K562 (cell line): ENCODE data around the gene FIZ1. TPM values are rescaled to one million over a fixed set of nuclear protein-coding genes. Genes with fewer than 3 reads are reported as not detected.

Experiments
- ASH1L ChIP-seq: fragments of 450-650 bp; IDR thresholded peaks from 2 replicates; pipeline ENCODE4 v1.6.1; 2018; ENCODE audit warnings: borderline replicate concordance, mild to moderate bottlenecking, low read depth; ENCODE audit not compliant: partially characterized antibody
- BCL6 ChIP-seq: fragments of 250-450 bp; sonication (Bioruptor Pico); IDR thresholded peaks from 2 replicates; pipeline ENCODE4 v1.4.0; 2020
- DIDO1 ChIP-seq: fragments of 450-650 bp; IDR thresholded peaks from 2 replicates; pipeline ENCODE4 v1.6.1; 2016; ENCODE audit warnings: low read depth, missing biosample characterization, missing genetic modification characterization
- DMBX1 ChIP-seq: fragments of 250-450 bp; sonication (Bioruptor Pico); IDR thresholded peaks from 2 replicates; pipeline ENCODE4 v1.8.0; 2022; ENCODE audit warnings: inconsistent platforms, mild to moderate bottlenecking, moderate library complexity, borderline replicate concordance
- EWSR1 ChIP-seq: fragments of 450-650 bp; IDR thresholded peaks from 2 replicates; pipeline ENCODE4 v1.6.1; 2018; ENCODE audit warnings: borderline replicate concordance, mild to moderate bottlenecking, low read depth, moderate library complexity; ENCODE audit not compliant: partially characterized antibody
- FOXA1 ChIP-seq: fragments of 450-650 bp; IDR thresholded peaks from 2 replicates; pipeline ENCODE4 v1.6.1; 2016; ENCODE audit warnings: mild to moderate bottlenecking, borderline replicate concordance
- NFIX ChIP-seq: fragments of 250-450 bp; sonication (Bioruptor Pico); IDR thresholded peaks from 2 replicates; pipeline ENCODE4 v1.4.0; 2020; ENCODE audit warnings: low read depth, mild to moderate bottlenecking, moderate library complexity
- RFX7 ChIP-seq: fragments of 250-450 bp; sonication (Bioruptor Pico); IDR thresholded peaks from 2 replicates; pipeline ENCODE4 v1.5.1; 2021; ENCODE audit warnings: mild to moderate bottlenecking
- SMARCB1 ChIP-seq: IDR thresholded peaks from 2 replicates; pipeline ENCODE4 v1.6.1; 2011; ENCODE audit warnings: improper control_type of control experiment, low read depth; ENCODE audit not compliant: insufficient read length
- SRSF9 ChIP-seq: fragments of 200-400 bp; formaldehyde crosslinking; IDR thresholded peaks from 2 replicates; pipeline ENCODE4 v1.6.1; 2017; ENCODE audit warnings: low read depth, low read length, borderline replicate concordance
- polyA plus RNA-seq, 8 experiments: library from polyadenylated mRNA; depleted of rRNA in 4 of 8; stranded (reverse) in 5 of 8; unstranded in 3 of 8; fragments of >200 nt; fragmentation: Nextera tagmentation in 2 of 8; fragmentation: Illumina TruSeq in 1 of 8; extraction: Ambion mirVana in 2 of 8; extraction: Trizol in 1 of 8; gene quantifications; 2 replicates each; pipeline versions ENCODE4 v1.2.1 to v1.2.3, GENCODE V29; 2011 to 2014; ENCODE audit warnings: inconsistent platforms in 1 of 8, missing spikeins in 1 of 8
- total RNA-seq, 7 experiments: library from RNA; depleted of rRNA in 6 of 7; stranded (reverse); fragments of >200 nt in 6 of 7; fragmentation: Illumina TruSeq in 2 of 7; extraction: Trizol in 2 of 7; gene quantifications; 2 replicates each; pipeline versions ENCODE4 v1.2.1 to v1.2.3, GENCODE V29; 2011 to 2021; ENCODE audit warnings: low replicate concordance in 1 of 7
- TF ChIP-seq, protein P1 (sequence below): sonication (generic); formaldehyde crosslinking; IDR thresholded peaks from 2 replicates; pipeline ENCODE4 v1.9.0; 2022; ENCODE audit warnings: mild to moderate bottlenecking, missing genetic modification reagents
- TF ChIP-seq, protein P2 (sequence below): sonication (generic); formaldehyde crosslinking; IDR thresholded peaks from 2 replicates; pipeline ENCODE4 v1.8.0; 2022; ENCODE audit warnings: mild to moderate bottlenecking, missing genetic modification reagents, borderline replicate concordance
- TF ChIP-seq, protein P3 (sequence below): sonication (generic); formaldehyde crosslinking; IDR thresholded peaks from 2 replicates; pipeline ENCODE4 v1.8.0; 2022; ENCODE audit warnings: mild to moderate bottlenecking, missing genetic modification reagents
- TF ChIP-seq, protein P4 (sequence below): sonication (generic); formaldehyde crosslinking; IDR thresholded peaks from 2 replicates; pipeline ENCODE4 v1.8.1; 2023; ENCODE audit warnings: missing genetic modification reagents, mild to moderate bottlenecking, borderline replicate concordance
- TF ChIP-seq, protein P5 (sequence below), 2 experiments: fragments of 250-450 bp in 1 of 2; fragments of 450-650 bp in 1 of 2; sonication (Bioruptor Pico) in 1 of 2; IDR thresholded peaks; 2 replicates each; pipeline versions ENCODE4 v1.6.1 to v1.8.0; 2016 to 2021; ENCODE audit warnings: mild to moderate bottlenecking in 2 of 2, moderate library complexity in 2 of 2, missing compliant biosample characterization in 1 of 2, missing genetic modification characterization in 1 of 2
- TF ChIP-seq, protein P6 (sequence below): fragments of 250-450 bp; sonication (Bioruptor Pico); IDR thresholded peaks from 2 replicates; pipeline ENCODE4 v1.8.0; 2022; ENCODE audit warnings: inconsistent platforms, mild to moderate bottlenecking, moderate library complexity, borderline replicate concordance

FIZ1 gene
- total and polyA plus RNA-seq, 9 of the 15 experiments (the other 6 are each of a cell fraction or from before 2014, with no cell fraction given) = 0.79 to 17.5 (median 5.5) TPM

DNA sequence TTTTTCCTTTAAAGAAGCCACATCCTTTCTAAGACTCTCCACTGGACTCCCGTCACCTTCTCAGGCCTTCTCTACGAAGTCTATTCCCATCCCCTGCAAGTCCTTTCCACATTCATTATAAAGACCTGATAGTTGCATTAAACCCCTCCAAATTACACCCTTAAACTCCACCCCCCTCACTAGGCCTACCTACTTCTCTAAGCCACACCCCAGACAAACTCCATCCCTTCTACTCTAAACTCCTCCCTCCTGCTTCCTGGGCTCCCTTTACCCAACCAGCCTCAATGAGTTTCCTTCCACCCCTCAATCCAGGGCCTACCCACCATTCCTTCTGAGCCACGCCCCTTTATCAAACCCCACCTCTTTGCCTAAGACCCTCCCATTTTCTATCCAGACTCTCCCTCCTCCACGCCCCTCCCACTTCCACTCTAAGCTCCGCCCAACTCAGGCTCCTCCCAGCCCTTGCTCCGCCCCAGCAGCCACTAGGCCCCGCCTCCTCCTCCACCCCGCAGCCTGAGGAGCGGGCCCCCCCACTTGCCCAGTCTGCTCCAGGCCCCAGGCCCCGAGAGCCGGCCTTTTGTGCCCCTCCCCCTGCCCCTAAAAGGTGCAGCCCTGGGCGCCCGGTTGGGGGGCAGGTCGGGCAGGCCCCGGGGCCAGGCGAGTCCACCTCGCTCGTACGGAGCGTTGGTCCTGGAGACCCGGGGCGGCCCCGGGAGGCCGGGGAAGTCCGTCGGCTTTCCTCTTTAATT, 424 bp downstream of the FIZ1 start (continued):
- TF ChIP-seq BCL6 = no peak
- TF ChIP-seq SMARCB1 = no peak
- no peak for TF ChIP-seq DIDO1 (tag)
- TF ChIP-seq, protein P1, sequence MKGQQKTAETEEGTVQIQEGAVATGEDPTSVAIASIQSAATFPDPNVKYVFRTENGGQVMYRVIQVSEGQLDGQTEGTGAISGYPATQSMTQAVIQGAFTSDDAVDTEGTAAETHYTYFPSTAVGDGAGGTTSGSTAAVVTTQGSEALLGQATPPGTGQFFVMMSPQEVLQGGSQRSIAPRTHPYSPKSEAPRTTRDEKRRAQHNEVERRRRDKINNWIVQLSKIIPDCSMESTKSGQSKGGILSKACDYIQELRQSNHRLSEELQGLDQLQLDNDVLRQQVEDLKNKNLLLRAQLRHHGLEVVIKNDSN (CRISPR knock-in tag) = no peak
- no peak for TF ChIP-seq SRSF9
- no peak for TF ChIP-seq DMBX1
- TF ChIP-seq RFX7 (CRISPR knock-in tag) = no peak
- no peak for TF ChIP-seq NFIX (CRISPR knock-in tag)
- TF ChIP-seq, protein P2, sequence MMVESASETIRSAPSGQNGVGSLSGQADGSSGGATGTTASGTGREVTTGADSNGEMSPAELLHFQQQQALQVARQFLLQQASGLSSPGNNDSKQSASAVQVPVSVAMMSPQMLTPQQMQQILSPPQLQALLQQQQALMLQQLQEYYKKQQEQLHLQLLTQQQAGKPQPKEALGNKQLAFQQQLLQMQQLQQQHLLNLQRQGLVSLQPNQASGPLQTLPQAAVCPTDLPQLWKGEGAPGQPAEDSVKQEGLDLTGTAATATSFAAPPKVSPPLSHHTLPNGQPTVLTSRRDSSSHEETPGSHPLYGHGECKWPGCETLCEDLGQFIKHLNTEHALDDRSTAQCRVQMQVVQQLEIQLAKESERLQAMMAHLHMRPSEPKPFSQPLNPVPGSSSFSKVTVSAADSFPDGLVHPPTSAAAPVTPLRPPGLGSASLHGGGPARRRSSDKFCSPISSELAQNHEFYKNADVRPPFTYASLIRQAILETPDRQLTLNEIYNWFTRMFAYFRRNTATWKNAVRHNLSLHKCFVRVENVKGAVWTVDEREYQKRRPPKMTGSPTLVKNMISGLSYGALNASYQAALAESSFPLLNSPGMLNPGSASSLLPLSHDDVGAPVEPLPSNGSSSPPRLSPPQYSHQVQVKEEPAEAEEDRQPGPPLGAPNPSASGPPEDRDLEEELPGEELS (CRISPR knock-in tag) = no peak
- TF ChIP-seq, protein P3, sequence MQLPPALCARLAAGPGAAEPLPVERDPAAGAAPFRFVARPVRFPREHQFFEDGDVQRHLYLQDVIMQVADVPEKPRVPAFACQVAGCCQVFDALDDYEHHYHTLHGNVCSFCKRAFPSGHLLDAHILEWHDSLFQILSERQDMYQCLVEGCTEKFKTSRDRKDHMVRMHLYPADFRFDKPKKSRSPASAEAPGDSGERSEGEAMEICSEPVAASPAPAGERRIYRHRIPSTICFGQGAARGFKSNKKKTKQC (CRISPR knock-in tag) = no peak
- no peak for TF ChIP-seq ASH1L
- TF ChIP-seq, protein P4, sequence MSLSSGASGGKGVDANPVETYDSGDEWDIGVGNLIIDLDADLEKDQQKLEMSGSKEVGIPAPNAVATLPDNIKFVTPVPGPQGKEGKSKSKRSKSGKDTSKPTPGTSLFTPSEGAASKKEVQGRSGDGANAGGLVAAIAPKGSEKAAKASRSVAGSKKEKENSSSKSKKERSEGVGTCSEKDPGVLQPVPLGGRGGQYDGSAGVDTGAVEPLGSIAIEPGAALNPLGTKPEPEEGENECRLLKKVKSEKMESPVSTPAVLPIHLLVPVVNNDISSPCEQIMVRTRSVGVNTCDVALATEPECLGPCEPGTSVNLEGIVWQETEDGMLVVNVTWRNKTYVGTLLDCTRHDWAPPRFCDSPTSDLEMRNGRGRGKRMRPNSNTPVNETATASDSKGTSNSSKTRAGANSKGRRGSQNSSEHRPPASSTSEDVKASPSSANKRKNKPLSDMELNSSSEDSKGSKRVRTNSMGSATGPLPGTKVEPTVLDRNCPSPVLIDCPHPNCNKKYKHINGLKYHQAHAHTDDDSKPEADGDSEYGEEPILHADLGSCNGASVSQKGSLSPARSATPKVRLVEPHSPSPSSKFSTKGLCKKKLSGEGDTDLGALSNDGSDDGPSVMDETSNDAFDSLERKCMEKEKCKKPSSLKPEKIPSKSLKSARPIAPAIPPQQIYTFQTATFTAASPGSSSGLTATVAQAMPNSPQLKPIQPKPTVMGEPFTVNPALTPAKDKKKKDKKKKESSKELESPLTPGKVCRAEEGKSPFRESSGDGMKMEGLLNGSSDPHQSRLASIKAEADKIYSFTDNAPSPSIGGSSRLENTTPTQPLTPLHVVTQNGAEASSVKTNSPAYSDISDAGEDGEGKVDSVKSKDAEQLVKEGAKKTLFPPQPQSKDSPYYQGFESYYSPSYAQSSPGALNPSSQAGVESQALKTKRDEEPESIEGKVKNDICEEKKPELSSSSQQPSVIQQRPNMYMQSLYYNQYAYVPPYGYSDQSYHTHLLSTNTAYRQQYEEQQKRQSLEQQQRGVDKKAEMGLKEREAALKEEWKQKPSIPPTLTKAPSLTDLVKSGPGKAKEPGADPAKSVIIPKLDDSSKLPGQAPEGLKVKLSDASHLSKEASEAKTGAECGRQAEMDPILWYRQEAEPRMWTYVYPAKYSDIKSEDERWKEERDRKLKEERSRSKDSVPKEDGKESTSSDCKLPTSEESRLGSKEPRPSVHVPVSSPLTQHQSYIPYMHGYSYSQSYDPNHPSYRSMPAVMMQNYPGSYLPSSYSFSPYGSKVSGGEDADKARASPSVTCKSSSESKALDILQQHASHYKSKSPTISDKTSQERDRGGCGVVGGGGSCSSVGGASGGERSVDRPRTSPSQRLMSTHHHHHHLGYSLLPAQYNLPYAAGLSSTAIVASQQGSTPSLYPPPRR (CRISPR knock-in tag) = no peak
- no peak for TF ChIP-seq EWSR1
- no peak for TF ChIP-seq FOXA1
- TF ChIP-seq, protein P5, sequence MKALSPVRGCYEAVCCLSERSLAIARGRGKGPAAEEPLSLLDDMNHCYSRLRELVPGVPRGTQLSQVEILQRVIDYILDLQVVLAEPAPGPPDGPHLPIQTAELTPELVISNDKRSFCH (CRISPR knock-in tag; IDR thresholded peaks at IDR 0.05) = no peak
- TF ChIP-seq, protein P5 (tag; IDR thresholded peaks at IDR 0.05) = no peak
- TF ChIP-seq, protein P6, sequence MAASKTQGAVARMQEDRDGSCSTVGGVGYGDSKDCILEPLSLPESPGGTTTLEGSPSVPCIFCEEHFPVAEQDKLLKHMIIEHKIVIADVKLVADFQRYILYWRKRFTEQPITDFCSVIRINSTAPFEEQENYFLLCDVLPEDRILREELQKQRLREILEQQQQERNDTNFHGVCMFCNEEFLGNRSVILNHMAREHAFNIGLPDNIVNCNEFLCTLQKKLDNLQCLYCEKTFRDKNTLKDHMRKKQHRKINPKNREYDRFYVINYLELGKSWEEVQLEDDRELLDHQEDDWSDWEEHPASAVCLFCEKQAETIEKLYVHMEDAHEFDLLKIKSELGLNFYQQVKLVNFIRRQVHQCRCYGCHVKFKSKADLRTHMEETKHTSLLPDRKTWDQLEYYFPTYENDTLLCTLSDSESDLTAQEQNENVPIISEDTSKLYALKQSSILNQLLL (CRISPR knock-in tag) = no peak
